HG03571 (cell line): ENCODE measurements around the gene IL17REL.
"Not testable (repeated sequence)": the region's sequence is repeated elsewhere in the genome, so short reads cannot be mapped to it uniquely, and the experiment has no call there.

ENCODE experiments used
- ATAC-seq: cut with Tn5 transposase; IDR thresholded peaks from one replicate; pipeline ENCODE4 v1.9.1; 2021; ENCODE audit not compliant: unreplicated experiment

The IL17REL gene

DNA sequence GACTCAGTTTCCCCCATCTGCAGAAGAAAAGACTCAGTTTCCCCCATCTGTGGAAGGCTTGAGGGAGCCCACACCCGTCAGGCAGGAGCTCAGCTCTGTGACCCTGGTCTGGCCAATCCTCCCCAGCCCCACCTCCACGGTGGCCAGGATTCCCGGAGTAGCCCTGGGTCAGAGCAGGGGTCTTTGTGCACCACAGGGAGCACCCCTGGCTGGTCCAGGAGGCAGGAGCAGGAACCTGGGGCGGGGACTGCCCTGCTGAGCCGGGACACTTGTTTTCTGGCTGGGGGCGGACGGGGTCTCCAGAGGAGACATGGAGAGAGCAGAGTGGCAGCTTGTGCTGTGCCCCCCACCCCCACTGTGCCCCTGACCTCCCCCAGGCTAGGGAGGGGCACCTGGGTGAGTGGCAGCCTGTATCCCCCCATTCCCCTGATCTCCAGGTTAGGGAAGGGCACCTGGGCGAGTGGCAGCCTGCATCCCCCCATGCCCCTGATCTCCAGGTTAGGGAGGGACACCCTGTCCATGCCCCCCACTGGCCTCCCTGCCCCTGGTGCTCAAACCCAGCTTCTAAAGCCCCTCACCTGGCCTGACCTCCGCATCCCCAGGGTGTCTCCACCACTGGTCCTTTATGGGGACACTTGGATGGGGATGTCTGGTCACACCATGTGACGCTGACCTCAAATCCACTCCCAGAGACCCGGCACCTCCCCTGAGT, 18.8 kb downstream of the IL17REL start:
- no peak for ATAC-seq

DNA sequence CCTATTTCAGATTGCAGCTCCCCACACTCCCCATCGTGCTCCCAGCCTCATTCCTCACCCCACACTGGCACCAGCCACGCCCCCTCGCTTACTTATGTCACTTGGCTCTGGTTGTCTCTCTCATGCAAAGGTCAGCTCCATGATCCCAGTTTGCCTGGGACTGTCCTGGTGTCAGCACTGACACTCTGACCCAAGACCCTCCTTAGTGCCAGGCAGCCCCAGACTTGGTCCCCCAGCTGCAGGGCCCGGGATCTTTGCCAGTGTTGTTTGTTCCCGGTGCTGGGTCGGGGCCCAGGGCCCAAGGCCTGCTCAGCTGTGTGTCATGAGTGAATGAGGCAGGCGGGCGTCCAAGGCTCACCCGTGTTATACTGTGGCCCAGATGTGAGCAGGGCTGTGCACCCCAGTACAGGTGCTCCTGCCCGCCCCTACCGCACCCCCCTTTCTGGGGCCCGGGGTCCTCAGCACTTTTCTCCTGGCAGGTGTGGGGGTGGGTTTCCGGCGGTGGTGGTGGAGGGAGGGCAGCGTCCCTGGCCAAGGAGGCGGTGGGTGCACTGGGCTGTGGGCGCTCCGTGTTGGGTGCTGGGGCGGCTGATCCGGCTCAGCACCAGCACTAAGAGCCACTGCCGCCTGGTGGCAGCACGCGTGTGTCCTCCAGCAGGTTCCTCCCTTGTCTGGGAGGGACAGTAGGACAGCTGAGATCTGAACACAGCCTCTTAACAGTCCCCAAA, 19.5 kb downstream of the IL17REL start:
- ATAC-seq = no peak

DNA sequence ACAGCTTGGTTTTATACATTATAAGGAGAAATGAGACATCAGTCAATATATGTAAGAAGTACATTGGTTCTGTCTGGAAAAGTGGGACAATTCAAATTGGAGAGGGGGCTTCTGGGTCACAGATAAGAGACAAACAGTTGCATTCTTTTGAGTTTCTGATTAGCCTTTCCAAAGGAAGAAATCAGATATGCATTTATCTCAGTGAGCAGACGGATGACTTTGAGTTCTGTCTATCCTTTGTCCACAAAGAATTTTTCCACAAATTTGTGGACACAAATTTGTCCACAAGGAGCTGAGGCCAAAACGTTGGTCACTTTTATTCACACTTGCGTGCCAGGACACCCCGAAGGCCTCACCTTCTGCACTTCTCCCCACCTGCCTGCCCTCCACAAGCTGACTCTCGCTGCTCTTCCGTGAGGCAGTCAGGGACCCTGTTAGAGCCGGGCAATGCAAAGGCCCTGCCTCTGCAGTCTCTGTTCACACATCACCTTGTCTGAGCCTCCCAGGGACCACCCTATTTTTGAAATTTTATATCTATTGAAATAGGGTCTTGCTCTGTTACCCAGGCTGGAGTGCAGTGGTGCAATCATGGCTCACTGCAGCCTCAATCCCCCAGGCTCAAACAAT, 20.5 kb downstream of the IL17REL start:
- no peak for ATAC-seq

DNA sequence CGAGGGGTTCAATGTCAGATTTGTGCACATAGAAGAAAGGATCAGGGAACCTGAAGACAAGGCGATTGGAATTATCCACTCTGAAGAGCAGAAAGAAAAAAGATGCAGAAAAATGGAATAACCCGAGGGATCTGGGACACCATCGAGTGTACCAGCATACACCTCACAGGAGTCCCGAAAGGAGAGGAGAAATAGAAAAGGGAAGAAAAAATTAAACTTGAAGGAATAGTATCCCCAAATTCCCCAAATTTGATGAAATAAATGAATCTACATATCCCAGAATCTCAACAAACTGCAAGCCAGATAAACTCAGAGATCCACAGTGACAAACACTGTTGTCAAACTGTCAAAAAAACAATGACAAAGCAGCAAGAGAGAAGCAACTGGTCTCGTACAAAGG, 21.4 kb downstream of the IL17REL start:
- ATAC-seq = no peak

DNA sequence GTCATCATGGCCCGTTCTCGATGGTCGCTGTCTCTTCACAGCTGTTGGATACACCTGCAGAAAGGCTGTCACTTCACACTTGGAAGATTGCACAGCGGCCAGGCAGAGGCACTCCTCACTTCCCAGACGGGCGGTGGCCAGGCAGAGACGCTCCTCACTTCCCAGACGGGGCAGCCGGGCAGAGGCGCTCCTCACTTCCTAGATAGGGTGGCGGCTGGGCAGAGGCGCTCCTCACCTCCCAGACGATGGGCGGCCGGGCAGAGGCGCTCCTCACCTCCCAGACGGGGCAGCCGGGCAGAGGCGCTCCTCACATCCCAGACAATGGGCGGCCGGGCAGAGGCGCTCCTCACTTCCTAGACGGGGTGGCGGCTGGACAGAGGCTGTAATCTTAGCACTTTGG, 22.7 kb downstream of the IL17REL start:
- not testable (repeated sequence) for ATAC-seq

DNA sequence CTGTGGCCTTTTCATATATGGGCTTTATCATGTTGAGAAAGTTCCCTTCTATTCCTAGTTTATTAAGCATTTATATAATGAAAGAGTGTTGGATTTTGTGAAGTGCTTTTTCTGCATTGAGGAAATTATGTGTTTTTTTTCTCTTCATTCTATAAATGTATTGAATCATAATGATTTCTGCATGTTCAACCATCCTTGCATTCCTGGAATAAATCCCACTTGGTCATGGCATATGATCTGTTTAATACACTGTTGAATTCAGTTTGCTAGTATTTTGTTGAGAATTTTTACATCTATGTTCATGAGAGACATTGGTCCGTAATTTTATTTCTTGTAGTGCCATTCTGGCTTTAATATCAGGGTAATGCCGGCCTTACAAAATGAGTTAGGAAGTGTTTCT, 26.2 kb downstream of the IL17REL start:
- ATAC-seq = no peak

DNA sequence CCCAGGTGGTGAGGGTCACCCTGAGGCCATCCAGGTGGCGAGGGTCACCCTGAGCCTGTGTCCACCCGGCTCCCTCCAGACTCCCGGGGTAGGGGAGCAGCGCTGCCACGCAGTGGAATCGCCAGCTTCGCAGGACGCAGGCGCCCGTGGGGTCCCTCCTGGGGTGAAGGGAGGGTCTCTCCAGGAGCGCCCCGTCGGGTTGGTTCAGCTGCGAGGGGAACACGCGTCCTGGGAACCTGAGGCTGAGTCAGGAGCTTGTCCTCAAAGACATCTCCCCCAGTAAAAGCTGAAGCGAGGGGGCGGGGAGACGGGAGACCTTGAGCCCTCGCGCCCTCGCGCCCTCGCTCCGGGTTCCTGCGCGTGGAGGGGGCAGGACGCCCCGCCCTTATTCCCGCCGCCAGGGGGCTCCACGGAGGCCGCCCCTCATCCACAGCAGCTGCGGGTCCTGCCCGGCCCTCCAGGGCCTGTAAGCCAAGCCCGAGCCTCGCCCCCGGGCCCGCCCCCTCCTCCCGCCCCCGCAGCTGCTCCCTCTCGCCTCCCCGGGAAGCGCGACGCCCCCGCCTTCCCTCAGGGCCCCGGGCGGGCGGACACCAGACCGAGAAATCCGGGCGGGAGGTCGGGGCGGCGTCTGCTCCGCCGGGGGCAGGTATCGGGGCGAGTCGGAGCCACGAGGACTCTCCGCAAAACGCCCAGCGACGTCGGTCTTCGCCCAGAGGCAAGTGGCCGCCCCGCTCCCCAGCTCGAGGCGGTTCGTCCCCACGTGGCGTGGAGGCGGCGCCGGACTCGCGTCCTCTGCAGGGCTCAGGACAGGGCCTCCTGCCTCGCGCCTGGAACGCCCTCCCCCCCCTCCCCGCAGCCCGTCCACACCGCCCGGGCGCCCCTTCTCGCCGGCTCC, 29.2 kb downstream of the IL17REL start:
- ATAC-seq = no peak

DNA sequence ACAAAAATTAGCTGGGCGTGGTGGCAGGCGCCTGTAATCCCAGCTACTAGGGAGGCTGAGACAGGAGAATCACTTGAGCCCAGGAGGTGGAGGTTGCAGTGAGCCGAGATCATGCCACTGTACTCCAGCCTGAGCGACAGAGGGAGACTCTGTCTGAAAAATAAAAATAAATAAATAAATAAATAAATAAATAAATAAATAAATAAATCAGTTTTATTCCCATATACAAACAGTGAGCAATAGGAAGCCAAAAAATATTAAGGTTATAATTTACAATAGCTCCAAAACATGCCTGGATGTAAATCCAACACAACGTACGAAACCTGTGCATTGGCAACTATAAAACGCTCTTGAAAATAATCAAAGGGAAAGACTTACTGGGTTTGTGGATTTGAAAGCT, 30.8 kb downstream of the IL17REL start:
- not testable (repeated sequence) for ATAC-seq

DNA sequence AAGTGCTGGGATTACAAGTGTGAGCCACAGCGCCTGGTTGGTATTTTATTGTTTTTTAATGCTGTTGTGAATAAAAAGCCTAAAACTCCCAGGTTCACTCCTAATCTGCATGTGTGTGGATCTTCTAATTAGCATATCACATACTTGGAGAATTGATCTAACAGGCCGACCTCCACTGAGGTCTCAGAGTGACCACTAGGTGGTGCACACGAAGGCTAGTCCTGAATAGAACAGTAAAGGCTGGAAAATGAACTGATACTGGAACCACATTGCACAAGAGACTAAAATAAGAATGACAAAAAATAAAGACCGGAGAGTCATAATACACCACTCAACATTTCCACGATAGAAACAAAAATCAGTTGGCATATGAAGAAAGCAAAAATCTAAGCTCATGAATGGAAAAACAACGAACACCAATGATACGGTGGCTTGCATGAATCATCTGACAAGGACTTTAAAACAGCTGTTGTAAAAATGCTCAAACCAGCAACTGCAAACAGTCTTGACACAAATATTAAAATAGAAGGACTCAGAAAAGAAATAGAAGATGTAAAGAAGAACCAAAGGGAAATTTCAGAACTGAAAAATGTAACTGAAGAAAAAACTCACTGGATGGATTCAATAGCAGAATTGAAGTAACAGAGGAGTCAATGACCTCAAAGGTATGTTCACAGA, 32.8 kb downstream of the IL17REL start:
- no peak for ATAC-seq

DNA sequence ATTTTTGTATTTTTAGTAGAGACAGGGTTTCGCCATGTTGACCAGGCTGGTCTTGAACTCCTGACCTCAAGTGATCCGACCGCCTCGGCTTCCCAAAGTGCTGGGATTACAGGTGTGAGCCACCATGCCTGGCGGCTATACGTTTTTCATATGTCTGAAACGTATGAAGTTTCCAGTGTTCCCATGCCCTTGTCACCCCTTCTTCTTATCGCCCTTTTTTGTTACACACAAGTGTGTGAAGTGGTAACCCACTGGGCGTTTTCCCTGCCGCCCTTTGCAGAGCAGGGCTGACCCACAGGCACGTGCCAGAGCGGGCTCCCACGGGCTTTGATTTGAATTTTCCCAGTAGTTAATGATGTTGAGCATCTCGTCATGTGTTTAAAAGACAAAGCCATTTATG, 35.0 kb downstream of the IL17REL start:
- no peak for ATAC-seq

DNA sequence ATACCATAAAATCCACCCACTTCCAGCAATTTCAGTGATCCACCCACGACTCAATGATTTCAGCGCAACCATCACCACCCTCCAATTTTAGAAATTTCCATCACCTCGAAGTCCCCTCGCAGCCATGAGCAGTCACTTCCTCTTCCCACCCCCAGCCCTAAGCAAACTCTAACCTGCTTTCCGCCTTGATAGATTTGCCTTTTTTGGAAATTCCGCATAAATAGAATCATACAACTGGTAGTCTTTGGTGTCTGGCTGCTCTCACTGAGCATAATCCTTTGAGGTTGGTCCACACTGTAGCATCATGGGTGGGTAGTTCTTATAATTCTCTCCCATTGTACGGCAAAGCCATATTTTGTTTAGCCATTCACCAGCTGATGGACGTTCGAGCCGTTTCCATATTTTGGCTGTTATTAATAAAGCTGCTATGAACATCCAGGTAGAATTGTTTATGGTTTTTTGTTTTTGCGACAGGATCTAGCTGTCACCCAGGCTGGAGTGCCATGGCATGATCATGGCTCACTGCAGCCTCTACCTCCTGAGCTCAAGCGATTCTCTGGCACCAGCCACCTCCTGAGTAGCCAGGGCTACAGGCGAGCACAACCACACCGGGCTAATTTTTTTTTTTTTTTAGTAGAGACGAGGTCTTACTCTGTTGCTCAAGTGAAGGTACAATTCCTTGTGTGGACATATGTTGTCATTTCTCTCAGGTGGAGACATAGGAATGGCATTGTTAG, 36.0 kb downstream of the IL17REL start:
- ATAC-seq = no peak

DNA sequence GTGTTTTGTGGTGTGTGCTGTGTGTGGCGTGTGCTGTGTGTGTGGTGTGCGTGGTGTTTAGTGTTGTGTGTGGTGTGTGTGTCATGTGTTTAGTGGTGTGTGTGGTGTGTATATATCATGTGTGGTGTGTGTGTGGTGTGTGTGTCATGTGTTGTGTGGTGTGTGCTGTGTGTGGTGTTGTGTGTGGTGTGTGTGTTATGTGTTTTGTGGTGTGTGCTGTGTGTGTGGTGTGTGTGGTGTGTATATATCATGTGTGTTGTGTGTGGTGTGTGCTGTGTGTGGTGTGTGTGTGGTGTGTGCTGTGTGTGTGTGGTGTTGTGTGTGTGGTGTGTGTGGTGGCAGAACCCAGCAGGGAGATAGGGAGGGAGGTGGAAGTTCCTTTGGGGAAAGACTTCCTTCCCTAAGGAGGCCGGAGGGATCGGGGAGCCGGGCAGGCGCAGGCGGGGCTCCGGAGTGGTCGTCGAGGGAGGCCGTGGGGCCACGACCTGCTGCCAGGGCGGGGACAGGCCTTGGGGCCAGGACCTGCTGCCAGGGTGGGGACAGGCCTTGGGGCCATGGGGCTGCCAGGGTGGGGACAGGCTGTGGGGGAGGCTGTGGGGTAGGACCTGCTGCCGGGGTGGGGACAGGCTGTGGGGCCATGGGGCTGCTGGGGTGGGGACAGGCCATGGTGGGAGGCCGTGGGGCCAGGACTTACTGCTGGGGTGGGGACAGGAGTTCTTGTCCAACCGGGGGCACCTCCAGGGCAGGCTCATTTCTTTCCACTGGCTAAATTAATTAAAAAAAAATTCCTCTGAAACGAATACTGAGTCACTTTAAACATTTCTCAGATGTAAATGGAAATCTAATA, 36.8 kb downstream of the IL17REL start:
- no peak for ATAC-seq

DNA sequence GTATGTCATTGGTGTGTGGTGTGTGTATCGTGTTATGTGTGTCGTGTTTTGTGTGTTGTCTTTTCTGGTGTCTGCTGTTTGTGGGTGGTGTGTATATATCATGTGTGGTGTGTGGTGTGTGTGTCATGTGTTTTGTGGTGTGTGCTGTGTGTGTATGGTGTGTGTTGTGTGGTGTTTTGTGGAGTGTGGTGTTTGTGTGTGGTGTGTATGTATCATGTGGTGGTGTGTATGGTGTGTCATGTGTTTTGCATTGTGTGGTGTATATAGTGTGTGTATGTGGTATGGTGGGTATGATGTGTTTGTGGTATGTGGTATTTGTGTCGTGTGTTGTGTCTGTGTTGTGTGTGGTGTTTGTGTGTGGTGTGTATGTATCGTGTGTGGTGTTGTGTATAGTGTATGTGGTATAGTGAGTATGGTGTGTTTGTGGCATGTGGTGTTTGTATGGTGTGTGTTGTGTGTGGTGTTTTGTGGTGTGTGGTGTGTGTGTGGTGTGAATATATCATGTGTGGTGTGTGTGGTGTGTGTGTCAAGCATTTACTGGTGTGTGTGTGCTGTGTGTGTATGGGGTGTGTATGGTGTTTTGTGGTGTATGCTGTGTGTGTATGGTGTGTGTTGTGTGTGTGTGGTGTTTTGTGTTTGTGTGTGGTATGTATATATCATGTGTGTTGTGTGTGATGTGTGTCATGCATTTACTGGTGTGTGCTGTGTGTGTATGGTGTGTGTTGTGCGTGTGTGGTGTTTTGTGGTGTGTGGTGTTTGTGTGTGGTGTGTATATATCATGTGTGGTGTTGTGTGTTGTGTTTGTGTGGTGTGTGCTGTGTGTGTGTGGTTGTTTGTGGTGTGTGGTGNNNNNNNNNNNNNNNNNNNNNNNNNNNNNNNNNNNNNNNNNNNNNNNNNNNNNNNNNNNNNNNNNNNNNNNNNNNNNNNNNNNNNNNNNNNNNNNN, 39.3 kb downstream of the IL17REL start:
- no peak for ATAC-seq

DNA sequence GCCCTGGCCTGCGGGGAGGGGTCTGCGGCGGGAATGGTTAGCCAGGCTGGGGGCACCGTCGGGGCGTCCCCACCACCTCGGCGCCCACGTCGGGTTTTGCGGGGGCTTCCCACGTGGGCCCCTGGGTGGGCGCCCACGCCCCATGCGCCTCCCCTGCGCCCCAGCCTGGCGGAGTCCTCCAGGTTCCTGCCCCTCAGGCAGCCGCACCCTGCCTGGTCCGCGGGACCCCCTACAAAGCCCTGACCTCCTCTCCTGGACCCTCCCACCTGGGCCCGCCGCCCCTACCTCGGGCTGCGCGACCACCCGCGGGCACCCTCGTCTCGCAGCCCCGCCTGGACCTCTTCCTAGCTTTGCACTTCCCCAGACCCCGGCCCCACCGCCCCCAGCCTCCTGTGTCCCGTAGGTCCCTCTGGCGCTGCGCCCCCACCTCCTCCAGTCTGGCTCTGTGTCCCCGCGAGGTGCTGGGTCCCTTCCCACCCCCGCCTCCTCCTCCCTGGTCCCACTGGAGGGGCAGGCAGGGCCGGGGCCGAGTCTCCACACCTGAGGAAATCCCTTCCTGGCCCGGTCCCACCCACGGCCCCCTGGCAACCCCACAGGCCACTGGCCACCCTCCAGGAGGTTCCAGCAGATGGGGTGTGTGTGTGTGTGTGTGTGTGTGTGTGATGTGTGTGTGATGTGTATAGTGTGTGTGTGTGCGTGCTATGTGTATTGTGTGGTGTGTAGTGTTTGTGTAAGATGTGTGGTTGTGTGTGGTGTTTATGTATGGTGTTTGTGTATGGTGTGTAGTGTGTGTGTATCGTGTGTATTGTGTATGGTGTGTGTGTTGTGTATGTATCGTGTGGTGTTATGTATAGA, 40.2 kb downstream of the IL17REL start:
- no peak for ATAC-seq

DNA sequence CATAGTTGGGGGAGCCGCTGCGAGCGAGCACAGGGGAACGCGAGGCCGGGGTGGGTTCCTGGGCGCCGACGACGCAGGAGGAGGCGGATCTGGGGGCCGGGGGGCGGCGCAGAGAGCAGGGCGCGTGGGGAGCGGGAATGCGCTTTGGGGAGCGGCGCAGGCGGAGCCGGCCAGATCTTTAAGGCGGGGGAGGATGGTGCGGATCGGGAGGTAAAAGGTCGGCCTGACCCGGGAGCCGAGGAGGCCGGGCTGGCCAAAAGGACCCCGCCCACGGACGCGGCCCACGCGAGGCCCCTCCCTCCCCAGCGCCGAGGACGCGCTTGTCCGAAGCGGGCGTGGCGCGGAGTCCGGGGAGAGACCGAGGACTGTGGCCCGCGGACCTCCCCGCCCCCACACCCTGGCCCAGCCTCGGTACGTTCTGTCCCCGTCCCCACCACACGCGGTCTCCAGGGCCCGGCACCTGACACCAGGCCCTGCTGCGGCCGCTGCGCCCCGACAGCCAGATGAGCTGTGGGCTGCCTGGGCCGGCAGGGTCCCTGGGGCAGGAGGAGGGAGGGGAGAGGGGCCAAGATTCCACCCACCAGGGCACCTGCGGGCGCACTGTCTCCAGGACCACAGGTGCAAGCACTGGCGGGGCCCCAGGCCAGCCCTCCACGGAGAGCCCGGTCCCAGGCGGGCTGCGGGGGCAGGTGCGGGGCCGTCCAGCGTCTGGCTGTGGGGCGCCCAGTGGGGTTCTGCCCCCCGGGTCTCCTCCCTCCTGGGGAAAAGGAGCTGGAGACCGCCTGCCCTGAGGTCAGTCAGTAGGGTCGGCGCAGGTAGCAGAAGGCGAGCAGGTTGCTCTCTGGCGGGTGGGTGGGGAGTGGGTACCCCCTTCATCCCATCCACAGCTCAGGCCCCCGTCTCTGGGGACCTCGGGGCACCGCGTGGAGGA, 41.1 kb downstream of the IL17REL start:
- peak; percentile 13 for ATAC-seq
